ENCODE results near the gene RNF31.

DNA sequence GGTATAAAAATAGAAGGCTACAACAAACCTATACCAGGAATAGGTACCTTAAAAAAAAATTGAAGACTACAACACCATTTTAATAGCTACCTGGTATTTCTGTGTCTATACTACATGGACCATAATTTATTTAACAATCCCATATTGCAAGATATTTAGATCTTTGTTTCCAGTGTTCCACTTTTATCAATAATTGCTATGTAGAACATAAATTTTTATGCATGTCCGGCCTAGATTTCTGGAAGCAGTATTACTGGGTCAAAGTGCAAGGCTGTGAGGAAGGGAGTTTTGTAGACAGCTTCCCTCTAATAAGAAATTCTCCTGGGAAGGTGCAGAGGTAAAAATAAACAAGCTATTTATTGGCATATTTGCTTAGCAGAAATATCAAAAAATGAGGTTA is 36.8 kb upstream of the RNF31 start:
- TF ChIP-seq, protein P1, sequence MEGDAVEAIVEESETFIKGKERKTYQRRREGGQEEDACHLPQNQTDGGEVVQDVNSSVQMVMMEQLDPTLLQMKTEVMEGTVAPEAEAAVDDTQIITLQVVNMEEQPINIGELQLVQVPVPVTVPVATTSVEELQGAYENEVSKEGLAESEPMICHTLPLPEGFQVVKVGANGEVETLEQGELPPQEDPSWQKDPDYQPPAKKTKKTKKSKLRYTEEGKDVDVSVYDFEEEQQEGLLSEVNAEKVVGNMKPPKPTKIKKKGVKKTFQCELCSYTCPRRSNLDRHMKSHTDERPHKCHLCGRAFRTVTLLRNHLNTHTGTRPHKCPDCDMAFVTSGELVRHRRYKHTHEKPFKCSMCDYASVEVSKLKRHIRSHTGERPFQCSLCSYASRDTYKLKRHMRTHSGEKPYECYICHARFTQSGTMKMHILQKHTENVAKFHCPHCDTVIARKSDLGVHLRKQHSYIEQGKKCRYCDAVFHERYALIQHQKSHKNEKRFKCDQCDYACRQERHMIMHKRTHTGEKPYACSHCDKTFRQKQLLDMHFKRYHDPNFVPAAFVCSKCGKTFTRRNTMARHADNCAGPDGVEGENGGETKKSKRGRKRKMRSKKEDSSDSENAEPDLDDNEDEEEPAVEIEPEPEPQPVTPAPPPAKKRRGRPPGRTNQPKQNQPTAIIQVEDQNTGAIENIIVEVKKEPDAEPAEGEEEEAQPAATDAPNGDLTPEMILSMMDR (conservative IDR thresholded peaks at IDR 0.05; ENCODE audit: low read length) = no peak
- no peak for TF ChIP-seq EZH2phosphoT487 (IDR thresholded peaks at IDR 0.05; ENCODE audit: borderline replicate concordance, low read depth, low read length)

Data from OCI-LY7 (cell line).